GM19238 (cell line): ENCODE measurements around the gene SIVA1.

Experiments used
- DNase-seq: peaks from one replicate; pipeline ENCODE4 v3.0.0; 2011; ENCODE audit warnings: low spot score; ENCODE audit not compliant: insufficient read length

Gene SIVA1

DNA sequence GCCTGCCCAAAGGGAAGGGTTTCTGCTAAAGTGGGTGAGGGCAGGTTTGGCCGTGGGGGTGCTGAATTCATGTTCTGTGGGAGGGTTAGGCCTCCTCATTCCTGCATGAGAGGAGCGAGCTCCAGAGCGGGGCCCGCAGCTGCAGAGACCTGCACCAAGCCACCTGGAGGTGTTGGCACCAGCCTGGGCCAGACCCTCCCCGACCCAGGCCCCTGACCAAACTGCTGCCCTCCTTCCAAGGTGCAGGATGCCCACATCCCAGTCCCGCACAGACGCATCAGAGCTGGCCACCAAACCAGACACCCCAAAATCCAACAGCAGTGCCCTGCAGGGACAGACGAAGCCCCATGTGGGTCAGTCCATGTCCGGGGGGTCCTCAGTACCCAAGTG, 18.4 kb upstream of the SIVA1 start:
- no peak for DNase-seq

DNA sequence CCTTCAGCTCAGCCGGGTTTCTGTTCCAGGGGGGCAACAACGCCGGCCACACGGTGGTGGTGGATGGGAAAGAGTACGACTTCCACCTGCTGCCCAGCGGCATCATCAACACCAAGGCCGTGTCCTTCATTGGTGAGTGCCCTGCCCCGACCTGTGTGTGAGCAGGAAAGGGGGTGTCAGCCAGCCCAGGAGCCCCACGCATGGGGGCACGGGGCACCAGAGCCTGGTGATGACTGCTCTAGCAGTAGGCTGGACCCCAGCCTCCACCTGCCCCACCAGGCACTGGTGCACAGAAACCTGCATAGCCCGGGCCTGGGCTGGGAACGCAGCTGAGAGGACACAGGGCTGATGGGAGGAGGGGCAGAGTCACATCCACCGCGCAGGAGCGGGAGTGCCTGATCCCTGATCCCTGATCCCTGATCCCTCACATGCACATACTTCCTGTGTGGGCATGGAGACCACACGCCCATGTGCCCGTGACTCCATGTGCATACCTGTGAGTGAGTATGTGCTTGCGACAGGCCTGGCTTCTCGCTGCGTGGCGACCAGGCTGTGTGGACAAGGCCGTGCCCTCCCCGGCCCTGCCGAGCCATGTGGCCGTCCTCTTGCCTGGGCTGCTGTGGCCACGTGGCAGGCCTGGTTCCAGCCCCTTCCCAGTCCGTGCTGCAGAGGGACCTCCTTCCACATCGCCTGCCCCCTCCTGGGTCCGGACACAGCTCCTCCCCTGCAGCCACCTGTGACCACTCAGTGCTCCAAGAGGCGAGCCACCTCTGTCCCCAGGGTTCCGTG, 17.8 kb upstream of the SIVA1 start:
- DNase-seq = no peak

DNA sequence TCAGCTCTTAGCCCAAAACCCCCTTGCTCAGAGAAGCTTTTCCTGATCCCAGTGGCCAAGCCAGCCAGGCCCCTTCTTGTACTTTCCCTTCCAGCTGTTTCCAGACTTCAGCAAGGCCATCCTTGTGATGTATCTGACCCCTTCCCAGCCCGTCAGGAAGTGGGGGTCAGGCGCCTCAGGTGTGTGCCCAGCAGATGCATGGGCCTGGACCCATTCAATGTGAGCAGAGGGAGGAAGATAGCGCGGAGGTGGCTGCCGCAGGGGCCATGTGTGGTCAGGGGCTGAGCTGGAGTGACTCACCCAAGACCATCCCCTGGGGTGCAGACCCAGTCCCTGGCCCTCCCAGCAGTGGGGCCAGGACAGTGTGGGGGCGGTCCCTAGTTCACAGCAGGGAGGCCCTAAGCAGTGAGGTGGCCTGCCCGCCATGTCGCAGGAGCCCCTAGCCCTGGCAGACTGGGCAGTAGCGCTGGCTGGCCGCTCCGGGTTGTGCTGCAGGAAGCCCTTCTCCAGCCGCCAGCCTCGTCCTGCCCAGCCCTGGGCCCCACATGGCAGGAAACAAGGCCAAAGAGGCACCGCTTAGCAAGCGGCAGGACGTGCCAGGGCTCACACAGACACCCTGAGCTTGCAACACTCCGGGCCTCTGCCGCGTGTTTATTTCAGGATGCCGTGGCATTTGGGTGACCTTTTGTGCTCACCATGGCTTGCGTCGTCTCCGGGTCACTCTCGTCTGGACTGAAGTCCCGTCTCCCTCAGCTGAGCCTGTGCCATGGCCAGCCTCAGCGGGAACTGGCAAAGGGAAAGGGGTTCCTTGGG, 16.9 kb upstream of the SIVA1 start:
- no peak for DNase-seq

DNA sequence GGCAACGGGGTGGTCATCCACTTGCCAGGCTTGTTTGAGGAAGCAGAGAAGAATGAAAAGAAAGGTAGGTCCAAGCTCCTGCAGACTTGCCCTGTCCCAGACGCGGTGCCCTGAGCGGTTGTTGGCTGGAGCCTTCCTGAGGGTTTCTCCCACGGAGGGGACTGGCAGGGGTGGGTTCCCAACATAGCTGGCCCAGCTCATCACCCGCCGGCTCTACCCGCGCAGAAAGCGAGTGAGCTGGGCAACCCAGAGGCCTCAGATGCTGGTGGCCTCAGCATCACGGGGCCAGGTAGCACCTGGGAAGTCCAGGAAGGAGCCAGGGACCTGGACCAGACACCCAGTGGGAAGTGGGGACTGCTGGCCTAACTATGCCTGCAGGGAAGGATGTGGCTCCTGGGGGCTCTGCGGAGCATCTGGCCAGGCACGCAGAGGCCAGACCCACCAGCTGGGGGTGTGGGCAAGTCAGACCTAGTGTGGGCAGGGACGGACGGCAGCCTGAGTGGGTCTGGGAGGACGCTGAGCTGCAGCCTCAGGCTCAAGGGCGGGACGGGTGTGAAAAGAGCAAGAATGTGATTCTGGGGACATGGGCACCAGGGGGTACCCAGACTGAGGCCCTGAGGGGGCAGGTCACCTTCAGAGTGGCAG, 14.4 kb upstream of the SIVA1 start:
- no peak for DNase-seq

DNA sequence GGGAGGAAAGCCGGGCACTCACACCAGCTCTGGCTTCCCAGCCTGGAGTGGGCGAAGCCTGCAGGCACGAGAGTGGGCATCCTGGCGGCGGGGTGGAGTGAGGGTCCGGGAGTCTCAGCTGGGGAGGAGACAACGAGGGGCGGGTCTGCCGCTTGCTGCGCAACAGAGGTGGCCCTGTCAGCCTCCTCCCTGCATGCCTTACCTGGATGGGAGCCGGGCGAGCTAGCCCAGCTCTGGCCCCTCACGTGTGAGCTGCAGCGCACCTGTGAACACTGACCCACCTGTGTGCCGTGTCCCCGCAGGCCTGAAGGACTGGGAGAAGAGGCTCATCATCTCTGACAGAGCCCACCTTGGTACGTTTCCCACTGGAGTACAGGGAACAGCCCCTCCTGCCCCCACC, 13.9 kb upstream of the SIVA1 start:
- DNase-seq = no peak

DNA sequence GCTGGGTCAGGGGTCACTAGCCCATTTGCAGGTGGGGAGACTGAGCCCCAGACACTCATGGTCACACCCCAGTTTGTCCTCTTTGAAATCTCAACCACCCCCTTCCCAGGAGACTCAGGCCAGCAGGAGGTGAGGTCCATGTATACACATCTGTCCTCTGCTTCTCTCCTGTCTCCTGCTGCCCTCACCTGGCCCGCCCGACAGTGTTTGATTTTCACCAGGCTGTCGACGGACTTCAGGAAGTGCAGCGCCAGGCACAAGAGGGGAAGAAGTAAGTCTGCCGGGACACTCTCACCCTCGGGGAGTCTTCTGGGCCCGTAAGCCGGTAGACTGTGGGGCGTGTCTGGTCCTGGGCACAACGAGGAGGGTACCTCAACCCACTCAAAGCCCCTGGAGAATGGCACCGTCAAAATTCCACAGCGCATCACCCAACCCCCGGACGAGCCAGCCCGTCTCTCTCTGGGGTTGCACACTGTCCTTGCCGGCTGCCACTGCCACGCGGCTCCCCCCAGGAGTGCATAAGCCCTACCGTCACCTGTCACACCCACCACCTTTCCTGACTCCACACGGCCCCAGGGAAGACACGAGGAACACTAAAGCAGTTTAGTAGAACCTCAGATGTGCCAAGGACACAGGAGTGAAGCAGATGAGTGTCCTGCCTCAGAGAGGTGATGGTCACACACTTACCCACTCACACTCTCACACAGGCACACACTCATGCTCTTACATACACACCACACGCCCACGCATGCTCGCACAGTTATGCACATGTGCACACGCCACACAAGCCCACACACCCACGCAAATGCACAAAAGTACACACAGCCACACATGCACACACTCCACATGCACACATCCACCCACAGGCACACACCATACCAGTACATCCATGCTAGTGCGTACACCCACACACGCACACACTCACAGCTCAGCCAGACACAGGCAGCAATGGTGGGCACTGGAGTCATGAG, 13.1 kb upstream of the SIVA1 start:
- no peak for DNase-seq

DNA sequence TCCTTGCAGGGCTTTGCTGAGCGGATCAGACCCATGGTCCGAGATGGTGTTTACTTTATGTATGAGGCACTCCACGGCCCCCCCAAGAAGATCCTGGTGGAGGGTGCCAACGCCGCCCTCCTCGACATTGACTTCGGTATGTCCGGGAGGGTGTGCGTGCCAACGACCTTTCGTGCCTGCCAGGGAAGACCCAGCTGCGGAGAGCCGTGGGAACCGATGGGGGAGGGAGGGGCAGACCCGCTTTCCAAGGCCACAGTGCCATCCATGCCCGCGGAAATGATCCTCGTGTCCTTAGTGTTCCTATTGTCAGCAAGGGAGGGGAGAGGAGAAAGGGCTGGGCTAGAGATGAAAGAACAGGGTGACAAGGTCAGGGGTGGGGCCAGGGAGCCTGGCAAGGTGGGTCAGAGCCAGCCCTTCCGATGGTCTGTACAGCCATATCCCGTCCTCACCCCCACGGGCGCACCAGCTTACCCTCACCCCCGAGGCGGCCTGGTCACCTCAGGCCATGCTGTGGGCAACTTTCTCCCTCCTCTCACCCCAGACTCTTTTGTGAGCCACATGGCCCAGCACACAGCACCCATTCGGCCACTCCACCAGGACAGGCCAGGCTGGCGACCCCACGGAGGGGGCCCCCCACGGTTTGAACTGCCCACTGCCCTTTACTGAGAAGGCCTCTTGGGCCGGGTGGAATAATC, 11.7 kb upstream of the SIVA1 start:
- DNase-seq = no peak

DNA sequence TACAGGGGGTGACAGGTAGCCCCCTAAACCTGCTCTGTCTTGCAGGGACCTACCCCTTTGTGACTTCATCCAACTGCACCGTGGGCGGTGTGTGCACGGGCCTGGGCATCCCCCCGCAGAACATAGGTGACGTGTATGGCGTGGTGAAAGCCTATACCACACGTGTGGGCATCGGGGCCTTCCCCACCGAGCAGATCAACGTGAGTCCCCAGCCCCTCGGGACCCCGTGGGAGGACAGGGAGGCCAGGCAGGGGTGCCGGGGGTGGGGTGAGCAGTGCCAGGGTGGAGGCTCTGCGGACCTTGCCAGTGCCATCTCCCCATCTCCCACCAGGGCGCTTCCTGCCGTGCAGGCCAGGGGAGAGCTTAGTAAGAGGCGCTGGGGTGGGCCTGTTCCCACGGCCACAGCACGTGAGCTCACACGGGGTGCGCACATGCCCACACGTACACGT, 11.1 kb upstream of the SIVA1 start:
- no peak for DNase-seq

DNA sequence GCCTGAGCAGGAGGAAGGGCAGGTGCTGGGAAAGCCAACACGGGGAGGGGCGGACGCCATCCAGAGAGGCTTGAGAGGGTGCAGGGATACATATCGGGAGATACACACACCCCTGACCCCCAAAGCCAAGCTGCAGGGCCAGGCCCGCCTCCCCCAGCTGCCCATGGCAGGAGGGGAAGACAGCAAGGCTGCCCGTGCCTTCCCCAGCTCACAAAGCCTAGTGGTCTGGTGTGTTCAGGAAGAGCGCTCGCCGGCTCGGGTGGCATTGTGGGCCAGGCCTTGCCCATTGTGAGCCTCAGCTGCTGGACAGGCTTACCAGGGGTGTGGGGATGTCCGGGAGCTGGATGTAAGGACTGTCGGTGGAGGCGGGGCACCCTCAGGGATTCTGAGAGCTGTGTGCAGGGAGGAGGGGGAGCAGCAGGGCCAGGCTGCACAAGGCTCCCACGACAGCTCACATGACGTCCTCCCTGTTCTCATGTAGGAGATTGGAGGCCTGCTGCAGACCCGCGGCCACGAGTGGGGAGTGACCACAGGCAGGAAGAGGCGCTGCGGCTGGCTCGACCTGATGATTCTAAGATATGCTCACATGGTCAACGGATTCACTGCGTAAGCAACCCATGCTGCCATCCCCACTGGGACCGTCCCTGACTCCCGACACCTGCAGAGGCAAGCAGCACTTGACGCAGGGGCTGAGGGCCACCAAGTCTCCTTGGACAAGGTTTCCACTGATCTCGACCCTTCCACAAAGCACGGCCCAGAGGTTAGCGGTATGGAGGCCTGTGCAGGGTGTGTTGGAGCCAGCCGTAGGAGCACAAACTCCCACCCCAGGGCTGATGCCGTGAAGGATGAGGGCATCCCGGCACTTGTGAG, 10.1 kb upstream of the SIVA1 start:
- DNase-seq = no peak

DNA sequence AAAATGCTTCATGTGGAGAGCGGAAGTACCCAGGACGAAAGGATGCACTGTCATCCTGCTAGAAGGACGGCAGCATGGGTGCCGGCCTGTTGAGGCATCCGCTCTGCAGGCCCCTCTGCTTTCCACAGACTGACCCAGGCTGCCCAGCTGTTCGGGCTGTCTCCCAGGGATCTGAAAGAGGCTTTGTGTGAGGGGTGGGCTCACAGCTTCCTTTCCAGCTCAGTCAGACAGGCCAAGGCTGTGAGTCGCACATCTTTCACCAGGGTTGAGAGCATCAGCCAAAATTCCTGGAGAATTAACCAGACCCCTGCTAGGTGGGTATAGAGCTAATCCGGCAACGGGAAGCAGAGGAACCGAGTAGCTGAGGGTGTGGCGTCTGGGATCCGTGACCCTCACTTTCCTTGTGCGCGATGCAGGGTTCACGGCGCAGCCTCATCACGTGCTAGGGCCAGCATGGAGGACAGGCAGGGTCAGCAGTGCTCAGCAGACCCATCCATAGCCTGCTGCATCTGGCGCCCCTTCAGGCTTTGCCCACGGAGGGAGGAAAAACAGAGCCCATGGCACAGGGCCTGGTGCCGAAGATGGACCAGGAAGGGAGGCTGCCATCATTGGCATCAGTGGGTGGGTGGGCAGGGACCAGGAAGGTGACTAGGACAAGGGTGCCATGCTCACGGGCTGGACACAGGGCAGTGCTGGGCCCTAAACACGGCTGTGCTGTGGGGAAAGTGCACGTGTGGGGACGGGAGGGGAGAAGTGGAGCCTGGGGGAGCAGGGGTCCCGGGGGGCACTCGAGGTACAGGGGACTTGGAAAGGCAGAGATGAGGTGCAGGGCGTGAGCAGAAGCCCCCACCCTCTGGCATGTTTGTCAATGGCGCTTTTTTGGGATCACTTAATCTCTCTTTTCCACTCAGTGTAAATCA, 9.2 kb upstream of the SIVA1 start:
- no peak for DNase-seq

DNA sequence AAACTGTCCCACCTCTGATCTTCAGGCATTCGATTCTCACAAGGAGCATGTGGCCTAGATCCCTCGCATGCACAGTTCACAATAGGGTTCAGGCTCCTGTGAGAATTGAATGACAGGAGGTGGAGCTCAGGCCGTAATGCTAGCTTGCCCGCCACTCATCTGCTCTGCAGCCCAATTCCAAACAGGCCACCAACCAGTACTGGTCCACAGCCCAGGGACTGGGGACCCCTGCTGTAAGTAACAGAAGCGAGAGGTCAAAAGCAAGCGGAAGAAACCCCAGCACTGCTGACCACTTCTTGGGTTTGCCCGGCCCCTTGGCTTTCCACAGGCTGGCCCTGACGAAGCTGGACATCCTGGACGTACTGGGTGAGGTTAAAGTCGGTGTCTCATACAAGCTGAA, 8.5 kb upstream of the SIVA1 start:
- no peak for DNase-seq

DNA sequence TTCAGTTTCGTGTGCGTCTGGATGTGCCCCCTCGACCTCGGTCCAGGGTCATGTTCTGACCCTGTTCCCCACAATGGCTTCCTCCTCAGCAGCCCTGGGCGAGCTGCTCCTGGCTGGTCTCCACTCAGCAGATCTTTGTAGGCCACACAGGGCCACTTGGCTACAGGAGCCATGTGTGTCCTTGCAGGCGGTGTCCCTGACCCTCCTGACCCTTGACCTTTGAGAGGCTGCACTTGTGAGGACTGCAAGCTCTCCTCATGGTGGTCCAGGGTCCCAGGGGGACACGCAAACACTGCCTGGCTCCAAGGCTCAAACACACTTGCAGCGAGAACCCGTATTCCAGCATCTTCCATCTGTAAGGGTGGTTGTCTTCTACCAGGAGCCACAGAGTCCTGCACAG, 7.5 kb upstream of the SIVA1 start:
- DNase-seq = no peak

DNA sequence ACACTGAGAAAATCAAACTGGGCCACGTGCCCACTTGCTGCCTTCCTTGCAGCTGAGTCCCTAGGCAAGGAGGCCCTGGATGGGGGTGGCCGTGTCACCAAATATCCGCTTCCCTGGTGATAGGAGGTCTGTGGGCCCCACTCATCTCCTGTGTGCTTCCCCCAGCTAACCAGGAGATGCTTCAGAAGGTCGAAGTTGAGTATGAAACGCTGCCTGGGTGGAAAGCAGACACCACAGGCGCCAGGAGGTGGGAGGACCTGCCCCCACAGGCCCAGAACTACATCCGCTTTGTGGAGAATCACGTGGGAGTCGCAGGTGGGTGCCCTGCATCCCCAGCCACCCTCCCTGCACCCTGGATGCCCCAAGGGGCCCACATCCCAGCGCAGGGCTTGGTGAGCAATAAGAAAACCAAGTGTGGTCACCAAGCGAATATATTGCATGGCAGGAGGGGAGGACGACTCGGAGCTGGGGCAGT, 6.8 kb upstream of the SIVA1 start:
- DNase-seq = no peak

DNA sequence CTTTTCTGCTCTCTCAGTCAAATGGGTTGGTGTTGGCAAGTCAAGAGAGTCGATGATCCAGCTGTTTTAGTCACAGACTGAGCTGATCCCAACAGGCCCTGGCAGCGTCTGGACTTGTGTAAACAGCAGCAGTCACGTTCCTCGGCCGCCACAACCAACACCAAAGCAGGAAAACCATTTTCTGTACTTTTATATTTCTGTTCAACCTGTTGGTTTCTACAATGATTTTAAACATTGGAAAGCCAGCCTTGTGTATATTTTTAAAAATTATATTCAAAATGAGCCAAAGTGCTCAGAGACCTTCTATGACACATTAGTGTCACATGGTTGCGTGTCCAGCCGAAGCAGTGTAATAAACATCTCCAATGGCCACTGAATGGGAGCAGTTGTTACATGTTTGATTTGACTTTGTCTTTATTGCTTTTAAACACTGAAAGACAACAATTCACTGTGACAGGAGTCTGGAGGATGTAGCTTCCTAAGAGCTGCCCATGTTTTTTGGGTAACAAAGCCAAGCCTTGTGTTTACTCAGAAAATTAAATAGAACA, 5.9 kb upstream of the SIVA1 start:
- no peak for DNase-seq

DNA sequence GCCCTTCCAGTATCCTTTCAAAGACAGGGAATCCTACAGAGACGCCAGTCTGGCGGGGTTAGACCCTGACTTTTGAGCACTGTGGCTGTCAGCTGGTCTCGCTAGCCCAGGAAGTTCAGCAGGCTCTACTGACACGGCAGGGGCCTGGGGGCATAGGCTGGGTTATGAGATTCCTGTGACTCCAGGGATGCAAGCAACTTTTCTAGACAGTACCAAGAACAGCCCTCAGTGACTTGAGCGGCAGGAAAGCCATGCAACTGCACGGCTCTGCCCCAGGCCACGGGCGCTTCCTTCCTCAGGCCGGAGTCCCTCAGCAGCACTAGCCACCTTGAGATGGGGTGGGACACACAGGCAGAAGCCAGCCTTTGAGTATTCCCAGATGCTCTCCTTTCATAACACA, 5.1 kb upstream of the SIVA1 start:
- DNase-seq = no peak

DNA sequence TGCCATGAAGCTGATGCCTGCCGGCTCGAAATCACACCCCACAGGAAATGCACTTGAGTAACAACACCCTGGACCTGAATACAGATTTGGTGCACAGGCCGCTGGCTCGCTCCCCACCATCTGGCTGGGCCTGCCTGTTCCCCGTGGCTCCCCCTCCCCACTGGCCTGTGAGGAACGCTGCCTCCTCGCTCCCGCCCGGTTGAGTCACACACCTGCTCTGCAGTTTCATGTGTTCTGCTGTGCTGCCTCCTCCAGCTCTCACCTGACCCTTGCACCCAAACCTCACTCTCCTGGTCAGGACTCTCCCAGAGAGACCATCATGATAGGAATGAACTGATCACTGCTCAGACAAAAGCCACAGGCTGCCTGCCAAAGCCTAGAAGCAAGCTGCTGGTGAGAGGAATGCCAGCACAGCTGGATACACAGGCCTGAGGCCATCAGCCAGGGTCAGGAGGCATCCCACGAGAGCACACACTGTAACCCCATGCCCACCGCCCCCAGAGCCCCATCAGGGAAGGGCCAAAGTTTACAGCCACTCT, 3.8 kb upstream of the SIVA1 start:
- DNase-seq = no peak

DNA sequence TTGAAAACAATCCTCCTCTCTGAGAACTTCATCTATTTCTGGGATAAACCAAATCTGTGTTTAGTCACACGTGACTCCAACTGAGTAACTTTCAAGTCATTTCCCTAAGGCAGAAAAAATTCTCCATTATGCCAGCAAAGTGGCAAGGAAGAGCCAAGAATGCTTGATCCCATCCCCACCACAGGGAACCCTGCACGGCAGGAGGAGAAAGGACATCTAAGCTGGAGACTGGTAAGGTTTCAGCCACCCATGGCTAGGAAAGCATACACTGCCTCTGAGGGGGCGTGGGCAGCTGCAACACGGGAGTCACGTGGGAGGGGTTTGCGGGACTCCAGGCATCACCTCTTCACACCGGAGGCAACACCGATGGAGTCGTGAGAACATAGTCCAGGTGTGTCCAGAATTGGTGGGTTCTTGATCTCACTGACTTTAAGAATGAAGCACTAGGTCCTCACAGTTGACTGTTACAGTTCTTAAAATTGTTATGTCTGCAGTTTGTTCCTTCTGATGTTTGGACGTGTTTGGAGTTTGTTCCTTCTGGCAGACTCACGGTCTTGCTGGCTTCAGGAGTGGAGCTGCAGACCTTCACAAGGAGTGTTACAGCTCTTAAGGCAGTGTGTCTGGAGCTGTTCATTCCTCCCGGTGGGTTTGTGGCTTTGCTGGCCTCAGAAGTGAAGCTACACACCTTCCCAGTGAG, 2.7 kb upstream of the SIVA1 start:
- no peak for DNase-seq
